Astrocyte of the cerebellum (primary cell): Measurements from ENCODE around the gene LRRFIP2.
"Not testable (repeated sequence)": the region's sequence is repeated elsewhere in the genome, so short reads cannot be mapped to it uniquely, and the experiment has no call there.

Experiments used
- DNase-seq: peaks from one replicate; pipeline ENCODE4 v3.0.0-alpha.2; 2011; ENCODE audit warnings: low read depth
- H3K4me3 ChIP-seq: 2 replicates; pipeline ENCODE4 v1.5.1; 2011; ENCODE audit warnings: mild to moderate bottlenecking, low read depth, low read length, moderate library complexity
- in situ Hi-C: cut with HindIII; loops from 2 replicates; pipeline ENCODE4 v1.10.0; 2017; ENCODE audit warnings: low sequenced_read_pairs
- TF ChIP-seq, protein P1 (sequence below): IDR thresholded peaks from 2 replicates; pipeline ENCODE4 v1.5.1; 2012; ENCODE audit warnings: low read length, low read depth, moderate library complexity, mild to moderate bottlenecking; ENCODE audit errors: missing control alignments

LRRFIP2 gene, protein sequence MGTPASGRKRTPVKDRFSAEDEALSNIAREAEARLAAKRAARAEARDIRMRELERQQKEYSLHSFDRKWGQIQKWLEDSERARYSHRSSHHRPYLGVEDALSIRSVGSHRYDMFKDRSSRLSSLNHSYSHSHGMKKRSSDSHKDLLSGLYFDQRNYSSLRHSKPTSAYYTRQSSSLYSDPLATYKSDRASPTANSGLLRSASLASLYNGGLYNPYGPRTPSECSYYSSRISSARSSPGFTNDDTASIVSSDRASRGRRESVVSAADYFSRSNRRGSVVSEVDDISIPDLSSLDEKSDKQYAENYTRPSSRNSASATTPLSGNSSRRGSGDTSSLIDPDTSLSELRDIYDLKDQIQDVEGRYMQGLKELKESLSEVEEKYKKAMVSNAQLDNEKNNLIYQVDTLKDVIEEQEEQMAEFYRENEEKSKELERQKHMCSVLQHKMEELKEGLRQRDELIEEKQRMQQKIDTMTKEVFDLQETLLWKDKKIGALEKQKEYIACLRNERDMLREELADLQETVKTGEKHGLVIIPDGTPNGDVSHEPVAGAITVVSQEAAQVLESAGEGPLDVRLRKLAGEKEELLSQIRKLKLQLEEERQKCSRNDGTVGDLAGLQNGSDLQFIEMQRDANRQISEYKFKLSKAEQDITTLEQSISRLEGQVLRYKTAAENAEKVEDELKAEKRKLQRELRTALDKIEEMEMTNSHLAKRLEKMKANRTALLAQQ

DNA sequence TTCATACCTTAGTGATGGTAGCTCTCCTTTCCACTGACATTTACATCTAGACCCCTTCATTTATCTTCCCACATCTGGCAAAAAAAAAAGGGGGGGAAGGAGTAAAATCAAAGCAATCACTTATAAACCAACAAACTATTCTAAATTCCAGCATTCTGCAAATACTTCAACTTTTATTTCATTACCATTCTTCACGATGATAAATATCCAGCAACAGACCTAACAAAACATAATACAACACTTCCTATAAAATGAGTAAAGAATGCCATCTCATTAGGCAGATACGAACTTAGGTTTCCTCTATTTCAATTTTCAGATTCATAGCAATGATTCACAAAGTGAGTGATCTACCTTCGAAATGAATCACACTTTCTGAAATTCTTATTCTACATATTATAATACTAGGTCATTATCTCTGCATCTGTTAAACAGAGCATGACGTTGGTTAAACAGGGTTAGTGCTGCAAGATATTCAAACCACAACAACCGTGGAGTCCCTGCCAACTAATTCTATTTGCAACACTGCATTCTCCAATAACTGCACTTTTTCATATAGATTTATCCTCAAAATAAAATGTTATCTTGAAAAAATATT is at the start of gene LRRFIP2:
LRRFIP2 (minus strand) TSS at position 51 of the 595 bp plus-strand sequence. CDS start 25,599 bp downstream, outside the sequence.
- peak within 1 kb of the TSS; percentile 93 for H3K4me3 ChIP-seq
- TF ChIP-seq, protein P1, sequence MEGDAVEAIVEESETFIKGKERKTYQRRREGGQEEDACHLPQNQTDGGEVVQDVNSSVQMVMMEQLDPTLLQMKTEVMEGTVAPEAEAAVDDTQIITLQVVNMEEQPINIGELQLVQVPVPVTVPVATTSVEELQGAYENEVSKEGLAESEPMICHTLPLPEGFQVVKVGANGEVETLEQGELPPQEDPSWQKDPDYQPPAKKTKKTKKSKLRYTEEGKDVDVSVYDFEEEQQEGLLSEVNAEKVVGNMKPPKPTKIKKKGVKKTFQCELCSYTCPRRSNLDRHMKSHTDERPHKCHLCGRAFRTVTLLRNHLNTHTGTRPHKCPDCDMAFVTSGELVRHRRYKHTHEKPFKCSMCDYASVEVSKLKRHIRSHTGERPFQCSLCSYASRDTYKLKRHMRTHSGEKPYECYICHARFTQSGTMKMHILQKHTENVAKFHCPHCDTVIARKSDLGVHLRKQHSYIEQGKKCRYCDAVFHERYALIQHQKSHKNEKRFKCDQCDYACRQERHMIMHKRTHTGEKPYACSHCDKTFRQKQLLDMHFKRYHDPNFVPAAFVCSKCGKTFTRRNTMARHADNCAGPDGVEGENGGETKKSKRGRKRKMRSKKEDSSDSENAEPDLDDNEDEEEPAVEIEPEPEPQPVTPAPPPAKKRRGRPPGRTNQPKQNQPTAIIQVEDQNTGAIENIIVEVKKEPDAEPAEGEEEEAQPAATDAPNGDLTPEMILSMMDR: no peak
- no peak for DNase-seq
- in situ Hi-C loops: no loop called here

DNA sequence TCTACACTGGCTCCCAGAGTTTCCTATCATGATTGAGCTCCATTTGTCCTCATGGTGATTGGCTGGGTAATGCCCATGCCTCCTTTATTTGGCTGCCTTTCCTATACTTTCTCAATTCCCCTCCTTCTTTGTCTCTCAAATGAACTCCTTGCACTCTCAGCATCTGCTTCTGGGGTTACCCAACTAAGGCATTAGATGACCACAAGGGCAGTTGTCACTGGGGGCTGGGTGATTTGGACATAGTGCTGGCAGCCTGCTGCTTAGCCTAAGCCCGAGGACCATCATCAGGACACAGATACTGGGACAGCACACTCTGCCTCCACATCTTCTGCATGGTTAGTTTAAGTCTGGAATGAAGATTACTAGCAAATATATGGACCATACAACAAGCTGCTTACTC is 49.2 kb upstream of the LRRFIP2 start:
- no peak for DNase-seq
- H3K4me3 ChIP-seq: no peak overlapping the region
- in situ Hi-C loops: loop anchor here (25.0 kb wide), 1 partner anchor 186 kb away; no protein-coding TSS in a partner anchor
- TF ChIP-seq, protein P1: no peak

DNA sequence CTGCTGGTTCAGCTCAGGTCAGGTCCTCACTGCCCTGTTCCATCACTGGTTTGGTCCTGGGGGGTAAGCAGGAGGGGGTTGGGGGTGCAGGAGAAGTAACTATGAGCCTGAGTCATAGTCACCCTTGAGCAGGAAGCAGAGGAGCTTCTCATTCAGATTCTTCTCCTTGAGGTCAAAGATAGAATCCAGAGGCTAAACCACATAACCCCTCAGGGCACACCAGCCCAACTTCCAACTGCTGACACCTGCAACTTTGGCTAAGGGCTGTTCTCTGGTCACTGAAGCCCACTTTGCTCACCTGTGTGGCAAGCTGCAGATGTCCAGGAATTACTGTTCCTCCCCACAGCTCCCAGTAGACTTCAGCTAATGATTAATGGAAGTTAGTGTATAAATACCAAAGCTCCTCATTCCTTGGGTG is 48.8 kb upstream of the LRRFIP2 start:
- in situ Hi-C loops: loop anchor here (25.0 kb wide), 1 partner anchor 186 kb away; no protein-coding TSS in a partner anchor

DNA sequence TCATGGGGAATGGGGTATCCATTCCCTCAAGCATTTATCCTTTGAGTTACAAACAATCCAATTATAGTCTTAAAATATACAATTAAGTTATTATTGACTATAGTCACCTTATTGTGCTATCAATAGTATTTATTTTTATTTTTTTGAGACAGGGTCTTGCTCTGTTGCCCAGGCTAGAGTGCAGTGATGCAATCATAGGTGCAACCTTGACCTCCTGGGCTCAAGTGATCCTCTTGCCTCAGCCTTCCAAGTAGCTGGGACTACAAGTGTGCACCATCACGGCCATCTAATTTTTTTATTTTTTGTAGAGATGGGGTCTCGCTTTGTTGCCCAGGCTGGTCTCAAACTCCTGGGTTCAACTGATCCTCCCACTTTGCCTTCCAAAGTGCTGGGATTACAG is 48.2 kb upstream of the LRRFIP2 start:
- not testable (repeated sequence) for H3K4me3 ChIP-seq
- in situ Hi-C loops: loop anchor here (25.0 kb wide), 1 partner anchor 185 kb away; no protein-coding TSS in a partner anchor

More for the DNA sequence above, 48.8 kb upstream of the LRRFIP2 start:
- H3K4me3 ChIP-seq: no peak overlapping the region
- TF ChIP-seq, protein P1: no peak
- DNase-seq: no peak

DNA sequence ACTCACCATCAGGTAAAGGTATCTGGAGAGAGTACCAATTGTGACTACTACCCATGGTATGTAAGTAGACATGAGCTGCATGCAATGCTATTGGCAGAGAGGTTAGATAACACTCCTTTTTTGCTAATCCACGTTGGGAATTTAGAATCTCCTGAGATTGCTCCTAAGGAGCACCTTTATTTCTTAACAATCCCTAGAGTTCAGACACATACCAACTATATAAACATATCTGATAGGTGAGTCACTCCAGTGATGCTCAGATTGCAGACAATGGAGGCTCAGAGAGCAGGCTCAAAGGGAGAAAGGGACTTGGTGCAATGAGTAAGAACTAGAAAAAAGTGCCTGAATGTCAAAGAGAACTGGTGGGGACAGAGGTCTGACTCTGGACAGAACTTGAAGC is 47.0 kb upstream of the LRRFIP2 start:
- TF ChIP-seq, protein P1: no peak
- no peak overlapping the region for H3K4me3 ChIP-seq
- peak; percentile 47 for DNase-seq
- in situ Hi-C loops: loop anchor here (25.0 kb wide), 1 partner anchor 184 kb away; no protein-coding TSS in a partner anchor

More for the DNA sequence above, 48.2 kb upstream of the LRRFIP2 start:
- DNase-seq: not testable (repeated sequence)

DNA sequence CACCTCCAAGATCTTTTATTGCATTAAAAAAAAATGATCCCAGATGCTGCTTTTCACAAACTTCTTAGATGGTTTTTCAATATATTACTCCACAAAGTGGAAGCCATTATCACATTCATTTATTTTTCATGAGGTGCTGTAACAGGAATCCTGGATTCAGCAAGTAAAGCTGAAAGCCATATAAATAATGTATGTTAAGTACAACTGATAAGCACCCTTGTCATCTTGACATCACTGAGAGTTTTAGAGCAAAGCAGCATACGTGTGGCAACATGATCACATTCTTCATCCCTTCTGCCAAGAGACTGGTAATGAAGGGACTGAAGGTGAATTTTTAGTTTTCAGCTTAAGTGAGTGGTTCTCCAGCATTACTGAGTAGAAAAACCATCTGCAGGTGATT is 44.9 kb upstream of the LRRFIP2 start:
- H3K4me3 ChIP-seq: no peak overlapping the region
- in situ Hi-C loops: loop anchor here (25.0 kb wide), 1 partner anchor 182 kb away; no protein-coding TSS in a partner anchor
- TF ChIP-seq, protein P1: no peak
- no peak for DNase-seq
